Ovary (tissue), 9 donors: ENCODE data around the gene PLCB1. TPM values are rescaled to one million over a fixed set of nuclear protein-coding genes. Genes with fewer than 3 reads are reported as not detected.

Experiments used
- DNase-seq, 5 donors: peaks; one replicate each; pipeline ENCODE4 v3.0.0-alpha.2; 2019 to 2020
- H3K27ac ChIP-seq, 2 donors: fragments of 200-600 bp; one replicate each; pipeline versions ENCODE4 v1.5.1 to v1.8.0; 2019 to 2022
- H3K27me3 ChIP-seq: fragments of 200-600 bp; one replicate; pipeline ENCODE4 v1.8.0; 2022
- H3K36me3 ChIP-seq: fragments of 200-600 bp; sonication (generic); one replicate; pipeline ENCODE4 v1.5.1; 2019
- H3K4me1 ChIP-seq: one replicate; pipeline ENCODE4 v1.8.1; 2013; ENCODE audit warnings: mild to moderate bottlenecking, moderate library complexity; ENCODE audit not compliant: insufficient read depth
- H3K4me3 ChIP-seq: fragments of 200-600 bp; sonication (generic); one replicate; pipeline ENCODE4 v1.5.1; 2017
- H3K9me3 ChIP-seq, 2 donors: fragments of 200-600 bp in 1 of 2; sonication (generic) in 1 of 2; one replicate each; pipeline versions ENCODE4 v1.5.1 to v1.8.1; 2013 to 2019; ENCODE audit warnings: mild to moderate bottlenecking in 1 of 2, moderate library complexity in 1 of 2
- EP300 ChIP-seq: sonication (generic); formaldehyde crosslinking; IDR thresholded peaks from one replicate; pipeline ENCODE4 v1.6.1; 2017; ENCODE audit warnings: antibody characterized with exemption
- POLR2A ChIP-seq: fragments of 450-650 bp; IDR thresholded peaks from one replicate; pipeline ENCODE4 v1.6.1; 2017; ENCODE audit warnings: antibody characterized with exemption, mild to moderate bottlenecking, moderate library complexity
- WGBS, 3 donors: extraction: QIAGEN DNeasy Blood & Tissue Kit in 1 of 3; methylation state at CpG; one replicate each; pipeline versions ENCODE4 v1.1.5 to v1.1.7; 2013 to 2017; 5-methylcytosine and 5-hydroxymethylcytosine counted together
- intact Hi-C, 4 donors: fragments of 100-400 bp; cut with DNase I; formaldehyde crosslinking; loops; one replicate each; pipeline versions ENCODE4 v1.11.0 to v1.15.1; 2022 to 2023
- polyA plus RNA-seq, 2 donors: library from polyadenylated mRNA; stranded (reverse); fragments of 200-250 nt in 1 of 2; fragments of 350-450 nt in 1 of 2; fragmentation: Illumina TruSeq in 1 of 2; extraction: RNeasy Lipid Tissue Mini Kit (QIAGEN cat#74804) in 1 of 2; gene quantifications; one replicate each; pipeline ENCODE4 v1.2.3, GENCODE V29; 2013 to 2014
- total RNA-seq, 7 donors: library from RNA; depleted of rRNA in 2 of 7; stranded (reverse); fragments of >200 nt in 2 of 7; fragmentation: NEBNext Ultra II Directional in 3 of 7; extraction: Animal tissue kit (Norgen Biotek cat#: 25700) in 3 of 7; gene quantifications; one replicate each; pipeline versions ENCODE4 v1.1.0 to v1.2.4, GENCODE V29; 2016 to 2023
- TF ChIP-seq, protein P1 (sequence below), 3 donors: fragments of 450-650 bp in 2 of 3; fragments of 200-600 bp in 1 of 3; IDR thresholded peaks; one replicate each; pipeline versions ENCODE4 v1.5.1 to v1.8.0; 2016 to 2022; ENCODE audit warnings: antibody characterized with exemption in 3 of 3, mild to moderate bottlenecking in 1 of 3
- donor health status: DM: no; HTN: no; CAD: no; lungs with moderate emphysema.
- donor health status: DM: no; HTN: no; CAD: no.
- donor health status: Bipolar disorder and iron deficiency.
- donor health status: DM: yes; HTN: yes; CAD: no.
- donor health status: DM: no; HTN: no; CAD: no.
- donor health status: DM: yes; HTN: yes; CAD: no.

PLCB1 gene
- total and polyA plus RNA-seq, 9 donors = 2.9 to 29.5 (median 9.0) TPM

DNA sequence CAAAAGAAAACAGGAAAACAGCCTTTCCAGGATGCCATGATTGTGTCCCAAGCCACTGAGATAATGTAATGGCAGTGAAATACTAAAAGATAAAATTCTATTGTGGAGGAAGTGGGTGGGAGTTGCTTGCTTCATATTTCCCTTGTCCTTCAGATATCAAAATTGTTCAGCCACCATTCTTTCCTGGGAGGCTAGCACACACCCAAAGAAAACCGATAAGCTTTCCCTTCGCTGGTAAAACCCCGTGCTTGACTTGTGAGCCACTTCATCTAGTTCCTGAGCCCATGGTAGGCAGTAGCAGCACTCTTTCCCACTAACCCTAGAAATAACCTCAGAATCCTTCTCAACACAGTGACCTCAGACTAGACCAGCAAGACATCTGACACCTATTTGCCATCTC lies 579.4 kb downstream of the PLCB1 start:
- no peak for DNase-seq
- Histone ChIP-seq H3K4me1 (no peaks in the 10 kb centered on the region), H3K27ac (no peak overlapping the region), H3K36me3 (no peaks in the 10 kb centered on the region), H3K27me3 (no peaks in the 10 kb centered on the region), H3K4me3 (no peak overlapping the region), H3K9me3 (no peaks in the 10 kb centered on the region)
- intact Hi-C loops = loop anchor here in 2 of 4 donors (10.0 kb wide), 1 partner anchor 667 kb away; no protein-coding TSS in a partner anchor
- TF ChIP-seq, protein P1, sequence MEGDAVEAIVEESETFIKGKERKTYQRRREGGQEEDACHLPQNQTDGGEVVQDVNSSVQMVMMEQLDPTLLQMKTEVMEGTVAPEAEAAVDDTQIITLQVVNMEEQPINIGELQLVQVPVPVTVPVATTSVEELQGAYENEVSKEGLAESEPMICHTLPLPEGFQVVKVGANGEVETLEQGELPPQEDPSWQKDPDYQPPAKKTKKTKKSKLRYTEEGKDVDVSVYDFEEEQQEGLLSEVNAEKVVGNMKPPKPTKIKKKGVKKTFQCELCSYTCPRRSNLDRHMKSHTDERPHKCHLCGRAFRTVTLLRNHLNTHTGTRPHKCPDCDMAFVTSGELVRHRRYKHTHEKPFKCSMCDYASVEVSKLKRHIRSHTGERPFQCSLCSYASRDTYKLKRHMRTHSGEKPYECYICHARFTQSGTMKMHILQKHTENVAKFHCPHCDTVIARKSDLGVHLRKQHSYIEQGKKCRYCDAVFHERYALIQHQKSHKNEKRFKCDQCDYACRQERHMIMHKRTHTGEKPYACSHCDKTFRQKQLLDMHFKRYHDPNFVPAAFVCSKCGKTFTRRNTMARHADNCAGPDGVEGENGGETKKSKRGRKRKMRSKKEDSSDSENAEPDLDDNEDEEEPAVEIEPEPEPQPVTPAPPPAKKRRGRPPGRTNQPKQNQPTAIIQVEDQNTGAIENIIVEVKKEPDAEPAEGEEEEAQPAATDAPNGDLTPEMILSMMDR (IDR thresholded peaks at IDR 0.05) = no peak
- TF ChIP-seq POLR2A (no peak), EP300 (no peak)
- WGBS, 3 donors = 76 to 88% (median 79%) methylated on average over 3 of the region's 3 CpGs

DNA sequence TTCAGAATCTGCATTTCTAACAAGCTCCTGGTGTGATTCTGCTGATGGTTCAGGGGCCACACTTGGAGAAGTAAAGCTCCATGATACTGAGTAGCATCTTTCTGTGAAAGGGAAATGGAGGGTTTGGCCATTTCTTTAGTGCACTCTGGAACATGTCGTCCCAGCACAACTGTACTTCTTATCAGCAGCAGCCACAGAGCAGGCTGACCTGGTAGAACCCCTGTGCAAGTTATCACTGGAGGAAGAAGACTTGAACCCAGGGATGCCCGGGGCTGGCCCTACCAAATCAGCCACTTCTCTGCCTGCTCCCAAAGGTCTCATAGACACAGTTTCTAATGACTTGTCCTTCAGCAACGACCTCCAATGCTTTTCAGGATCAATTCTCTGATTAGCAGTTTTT lies 582.1 kb downstream of the PLCB1 start:
- no peak overlapping the region for H3K4me3 ChIP-seq
- no peaks in the 10 kb centered on the region for H3K36me3 ChIP-seq

DNA sequence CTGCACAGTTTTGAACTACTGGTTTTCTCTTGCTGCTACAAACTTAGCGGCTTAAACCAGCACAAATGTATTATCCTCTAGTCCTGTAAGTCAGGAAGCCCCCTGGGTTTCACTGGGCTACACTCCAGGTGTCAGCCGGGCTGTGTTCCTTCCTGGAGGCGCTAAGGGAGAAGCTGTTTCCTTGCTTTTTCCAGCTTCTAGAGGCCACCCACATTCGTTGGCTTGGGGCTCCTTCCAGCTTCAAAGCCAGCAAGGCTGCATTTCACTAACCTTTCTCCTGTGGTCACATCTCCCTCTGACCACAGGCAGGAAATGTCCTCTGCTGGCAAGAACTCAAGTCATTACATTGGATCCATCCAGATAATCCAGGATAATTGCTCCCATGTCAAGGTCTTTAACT lies 586.2 kb downstream of the PLCB1 start:
- WGBS, 3 donors = 69 to 79% (median 74%) methylated on average over 4 of the region's 4 CpGs
- TF ChIP-seq, protein P1 (IDR thresholded peaks at IDR 0.05) = no peak
- no peak for TF ChIP-seq POLR2A
- no peak for TF ChIP-seq EP300
- no peaks in the 10 kb centered on the region for H3K4me1 ChIP-seq
- no peaks in the 10 kb centered on the region for H3K27me3 ChIP-seq
- no peaks in the 10 kb centered on the region for H3K36me3 ChIP-seq
- no peak for DNase-seq
- H3K4me3 ChIP-seq = no peak overlapping the region
- intact Hi-C loops = loop anchor here in 2 of 4 donors (10.0 kb wide), 1 partner anchor 673 kb away; no protein-coding TSS in a partner anchor
- no peak overlapping the region for H3K27ac ChIP-seq
- no peaks in the 10 kb centered on the region for H3K9me3 ChIP-seq

More for the DNA sequence above, 582.1 kb downstream of the PLCB1 start:
- DNase-seq = no peak
- no peaks in the 10 kb centered on the region for H3K4me1 ChIP-seq
- intact Hi-C loops = loop anchor here in 2 of 4 donors (10.0 kb wide), 1 partner anchor 669 kb away; no protein-coding TSS in a partner anchor
- TF ChIP-seq, protein P1 (IDR thresholded peaks at IDR 0.05) = no peak
- TF ChIP-seq POLR2A (no peak), EP300 (no peak)
- H3K9me3 ChIP-seq = no peaks in the 10 kb centered on the region
- H3K27ac ChIP-seq = no peak overlapping the region
- no peaks in the 10 kb centered on the region for H3K27me3 ChIP-seq
- WGBS, 3 donors = 75 to 86% (median 83%) methylated on average over 3 of the region's 3 CpGs

DNA sequence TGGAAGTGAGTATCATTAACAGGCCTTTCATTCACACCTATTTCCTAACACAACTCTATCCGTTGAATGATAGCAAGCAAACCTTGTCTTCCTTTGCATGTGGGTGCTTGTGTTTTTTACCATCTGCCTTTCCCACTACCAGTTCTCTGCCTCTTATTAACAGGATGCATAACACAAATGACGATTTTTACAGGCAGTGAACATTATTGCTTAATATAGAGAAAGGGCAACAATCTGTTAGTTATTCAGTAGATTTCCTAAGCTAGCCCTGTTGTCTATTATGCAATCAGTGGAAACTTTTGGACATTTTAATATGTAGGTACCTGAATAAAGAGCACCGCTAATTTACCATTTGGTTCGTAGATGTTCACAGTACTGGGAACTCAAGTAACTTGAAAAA lies 588.0 kb downstream of the PLCB1 start:
- WGBS, 3 donors = 48 to 77% (median 51%) methylated on average over 4 of the region's 4 CpGs
- Histone ChIP-seq H3K9me3 (no peaks in the 10 kb centered on the region), H3K36me3 (no peaks in the 10 kb centered on the region), H3K4me1 (no peaks in the 10 kb centered on the region), H3K27ac (no peak overlapping the region), H3K4me3 (no peak overlapping the region), H3K27me3 (no peaks in the 10 kb centered on the region)
- TF ChIP-seq EP300 (no peak), POLR2A (no peak)
- TF ChIP-seq, protein P1 (IDR thresholded peaks at IDR 0.05) = no peak
- no peak for DNase-seq
- intact Hi-C loops = loop anchor here in 2 of 4 donors (2.0 to 10.0 kb wide), 3 partner anchors 587 to 675 kb away; partner anchors contain the start of gene PLCB1 (in 1 of the 2)
